Right ventricle myocardium inferior (tissue), 1 donor: ENCODE data around the gene LRTM2. TPM values are rescaled to one million over a fixed set of nuclear protein-coding genes. Genes with fewer than 3 reads are reported as not detected.
A peak's percentile ranks its signal among the peaks of the same experiment; 100 is the strongest.
"Not testable (repeated sequence)": the region's sequence is repeated elsewhere in the genome, so short reads cannot be mapped to it uniquely, and the experiment has no call there.

Experiments used
- ATAC-seq: fragments of 200-7000 bp; cut with Tn5 transposase; one replicate; pipeline ENCODE4 v1.9.1; 2020; ENCODE audit warnings: mild to moderate bottlenecking, moderate library complexity
- DNase-seq: peaks from one replicate; pipeline ENCODE4 v3.0.0; 2021; ENCODE audit errors: missing footprints
- intact Hi-C: fragments of 100-400 bp; cut with DNase I; formaldehyde crosslinking; loops from one replicate; pipeline ENCODE4 v1.11.0; 2022
- total RNA-seq: library from RNA; stranded (reverse); fragmentation: NEBNext Ultra II Directional; extraction: Animal tissue kit (Norgen Biotek cat#: 25700); gene quantifications from one replicate; pipeline ENCODE4 v1.2.1, GENCODE V29; 2021
- donor health status: DM: no; HTN: yes; CAD: no; lungs with severe emphysema.

The LRTM2 gene
- total RNA-seq, 1 donor from 2014 or later: not detected

- intact Hi-C loops: no loop called here
- DNase-seq (no peak), ATAC-seq (no peak)
These were observed 12.1 kb upstream of the LRTM2 start for GRCh38 chr12:1808036-1808797.

GRCh38 chr12:1808798-1809480, 11.4 kb upstream of the LRTM2 start:
- intact Hi-C loops: no loop called here
- ATAC-seq (no peak), DNase-seq (no peak)

- no peak for ATAC-seq
- no peak for DNase-seq
- intact Hi-C loops: no loop called here
These were observed 10.7 kb upstream of the LRTM2 start for GRCh38 chr12:1809591-1810190.

- DNase-seq: no peak
- intact Hi-C loops: no loop called here
These were observed 10.0 kb upstream of the LRTM2 start for GRCh38 chr12:1810201-1810930.

GRCh38 chr12:1810931-1811280, 9.5 kb upstream of the LRTM2 start:
- intact Hi-C loops: no loop called here
- no peak for ATAC-seq
- no peak for DNase-seq

More at GRCh38 chr12:1810201-1810930, 10.0 kb upstream of the LRTM2 start:
- no peak for ATAC-seq

- intact Hi-C loops: no loop called here
- ATAC-seq (no peak), DNase-seq (no peak)
These were observed 9.0 kb upstream of the LRTM2 start for GRCh38 chr12:1811281-1811947.

GRCh38 chr12:1811948-1812291, 8.4 kb upstream of the LRTM2 start:
- ATAC-seq (no peak), DNase-seq (no peak)
- intact Hi-C loops: no loop called here

- peak; percentile 66 for ATAC-seq
- intact Hi-C loops: no loop called here
- DNase-seq: no peak
These were observed 7.6 kb upstream of the LRTM2 start for GRCh38 chr12:1812650-1813302.

- intact Hi-C loops: no loop called here
These were observed 6.1 kb upstream of the LRTM2 start for GRCh38 chr12:1814266-1814665.

GRCh38 chr12:1815108-1815507, 5.3 kb upstream of the LRTM2 start:
- intact Hi-C loops: no loop called here
- no peak for ATAC-seq
- DNase-seq: no peak

More at GRCh38 chr12:1814266-1814665, 6.1 kb upstream of the LRTM2 start:
- ATAC-seq (no peak), DNase-seq (no peak)

GRCh38 chr12:1815814-1816729, 4.3 kb upstream of the LRTM2 start:
- ATAC-seq (no peak), DNase-seq (no peak)
- intact Hi-C loops: no loop called here

- DNase-seq (no peak), ATAC-seq (no peak)
- intact Hi-C loops: no loop called here
These were observed 3.5 kb upstream of the LRTM2 start for GRCh38 chr12:1816730-1817348.

GRCh38 chr12:1817928-1818327, 2.4 kb upstream of the LRTM2 start:
- intact Hi-C loops, ATAC-seq, DNase-seq: not testable (repeated sequence)

- intact Hi-C loops: no loop called here
- DNase-seq (no peak), ATAC-seq (no peak)
These were observed 1.3 kb upstream of the LRTM2 start for GRCh38 chr12:1819050-1819449.

- ATAC-seq: no peak
- intact Hi-C loops: no loop called here
These were observed 794 bp upstream of the LRTM2 start for GRCh38 chr12:1819571-1819970.

GRCh38 chr12:1820896-1821291, 529 bp downstream of the LRTM2 start:
- intact Hi-C loops: no loop called here
- no peak for DNase-seq
- ATAC-seq: no peak

More at GRCh38 chr12:1819571-1819970, 794 bp upstream of the LRTM2 start:
- no peak for DNase-seq

- ATAC-seq (no peak), DNase-seq (no peak)
- intact Hi-C loops: no loop called here
These were observed 1.4 kb downstream of the LRTM2 start for GRCh38 chr12:1821805-1822204.
